NCI-H1694 (cell line): ENCODE measurements around the gene PRKX.
"Not testable (repeated sequence)": the region's sequence is repeated elsewhere in the genome, so short reads cannot be mapped to it uniquely, and the experiment has no call there.

Source experiments
- DNase-seq: peaks from one replicate; lab custom pipeline; 2025; lab: John Stamatoyannopoulos, UW

PRKX gene

GRCh38 chrX:3713225-3713936, at the start of gene PRKX:
Gene PRKX, minus strand, starts transcription at chrX:3713649. Its CDS starts 396 bp downstream, at chrX:3713253.
- no peak for DNase-seq

GRCh38 chrX:3763111-3763510, 49.7 kb upstream of the PRKX start:
- DNase-seq = no peak

DNA sequence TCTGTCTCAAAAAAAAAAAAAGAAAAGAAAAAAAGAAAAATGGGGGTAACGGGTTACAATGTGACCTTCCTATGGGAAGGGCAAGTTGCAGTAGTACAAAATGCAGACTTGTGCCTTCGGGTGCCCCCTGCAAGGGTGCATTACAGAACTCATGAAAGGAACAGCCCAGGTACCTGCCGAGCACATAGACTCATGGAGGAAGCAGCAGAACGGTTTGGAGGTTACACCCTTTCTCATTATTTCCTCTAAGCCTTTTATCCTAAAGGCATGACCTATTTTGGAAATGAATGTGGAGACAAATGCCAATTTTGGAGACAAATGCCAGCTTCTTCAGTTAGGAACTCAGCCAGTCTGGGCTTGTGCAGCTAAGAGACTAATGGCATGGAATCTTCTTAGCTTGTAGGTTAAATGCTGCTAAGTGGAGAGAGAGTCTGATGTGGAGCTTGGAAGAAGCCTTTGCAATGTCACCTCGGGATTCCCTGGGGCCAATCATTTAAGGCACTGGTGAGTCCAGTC, 44.1 kb upstream of the PRKX start:
- no peak for DNase-seq

- DNase-seq = no peak
Measured at GRCh38 chrX:3748052-3748559, 34.7 kb upstream of the PRKX start.

DNA sequence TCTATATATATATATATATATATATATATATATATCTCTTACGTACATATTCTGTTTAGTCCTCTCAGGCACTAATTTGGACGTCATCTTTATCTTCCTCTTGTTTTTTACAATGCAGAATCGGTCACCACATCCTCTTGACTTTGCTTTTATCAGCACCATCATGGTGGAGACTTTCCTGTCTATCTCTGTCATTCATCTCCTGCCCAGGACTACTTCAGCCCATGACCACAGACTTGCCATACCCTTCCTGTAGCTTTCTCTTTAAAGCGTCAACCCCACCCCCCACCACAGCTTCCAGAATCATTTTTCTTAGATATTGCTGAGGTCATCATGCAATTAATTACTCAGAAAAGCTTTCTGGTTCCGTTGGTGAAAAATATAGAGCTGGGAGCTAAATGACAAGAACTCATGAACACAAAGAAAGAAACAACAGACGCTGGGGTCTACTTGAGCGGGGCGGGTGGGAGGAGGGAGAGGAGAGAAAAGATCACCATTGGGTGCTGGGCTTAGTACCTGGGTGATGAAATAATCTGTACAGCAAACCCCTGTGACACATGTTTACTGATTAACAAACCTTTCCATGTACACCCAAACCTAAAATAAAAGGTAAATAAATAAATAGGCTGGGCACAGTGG, 30.5 kb upstream of the PRKX start:
- DNase-seq = no peak

- not testable (repeated sequence) for DNase-seq
Measured at GRCh38 chrX:3740946-3741345, 27.5 kb upstream of the PRKX start.

- DNase-seq = no peak
Measured at GRCh38 chrX:3738509-3738908, 25.1 kb upstream of the PRKX start.

DNA sequence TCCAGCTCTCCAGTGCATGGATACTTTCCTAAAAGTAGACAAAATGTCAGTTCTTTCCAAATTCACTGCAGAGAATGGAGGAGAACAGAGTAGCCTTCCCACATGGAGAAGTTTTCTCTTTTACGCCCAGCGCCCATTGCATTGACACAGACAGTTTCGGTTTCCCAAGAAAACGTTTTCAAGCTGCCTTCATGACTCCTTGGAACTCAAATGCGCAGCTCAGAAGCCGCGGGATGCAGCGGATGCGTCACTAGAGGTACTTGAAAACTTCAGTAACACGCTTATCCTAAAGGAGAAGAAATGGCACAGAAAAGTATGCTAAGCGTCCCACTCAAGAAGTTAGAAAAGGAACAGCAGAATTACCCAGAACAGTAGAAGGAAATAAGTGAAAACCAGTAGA, 23.1 kb upstream of the PRKX start:
- DNase-seq = not testable (repeated sequence)

GRCh38 chrX:3735891-3736290, 22.4 kb upstream of the PRKX start:
- DNase-seq = not testable (repeated sequence)

DNA sequence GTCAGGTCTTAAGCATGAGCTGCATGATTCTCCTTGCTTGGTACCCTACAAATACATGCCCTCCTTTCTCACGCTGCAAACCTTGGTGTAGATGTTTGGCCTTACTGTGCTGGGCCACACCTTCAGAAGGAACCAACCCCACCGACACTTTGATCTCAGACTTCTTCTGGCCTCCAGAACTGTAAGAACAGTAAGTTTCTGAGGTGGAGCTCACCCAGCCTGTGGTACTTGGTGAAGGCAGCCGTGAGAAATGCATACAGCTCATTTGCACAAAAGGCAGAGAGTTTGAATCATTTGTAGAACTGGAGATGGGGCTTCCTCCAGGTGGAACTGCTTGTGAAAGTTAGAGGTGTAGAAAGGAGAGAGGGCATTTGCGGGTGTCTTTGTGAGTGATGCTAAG, 21.0 kb upstream of the PRKX start:
- not testable (repeated sequence) for DNase-seq

- DNase-seq = no peak
Measured at GRCh38 chrX:3733043-3733430, 19.6 kb upstream of the PRKX start.

GRCh38 chrX:3732326-3733042, 19.0 kb upstream of the PRKX start:
- DNase-seq = not testable (repeated sequence)

GRCh38 chrX:3728454-3728853, 15.0 kb upstream of the PRKX start:
- DNase-seq = no peak

GRCh38 chrX:3723460-3723859, 10.0 kb upstream of the PRKX start:
- DNase-seq = not testable (repeated sequence)

GRCh38 chrX:3717742-3718420, 4.4 kb upstream of the PRKX start:
- no peak for DNase-seq

DNA sequence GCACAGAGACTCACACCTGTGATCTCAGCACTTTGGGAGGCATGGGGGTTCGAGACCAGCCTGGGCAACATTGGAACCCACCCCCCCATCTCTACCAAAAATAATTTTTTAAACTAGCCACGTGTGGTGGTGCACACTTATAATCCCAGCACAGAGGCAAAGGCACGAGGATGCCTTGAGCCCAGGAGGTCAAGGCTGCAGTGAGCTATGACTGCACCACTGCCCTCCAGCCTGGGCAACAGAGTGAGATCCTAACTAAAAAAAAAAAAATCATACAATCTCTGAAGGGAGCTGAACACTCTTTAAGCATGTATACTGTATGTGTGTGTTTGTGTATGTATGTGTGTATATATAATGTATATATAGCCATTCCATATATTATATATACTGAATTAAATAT, 2.5 kb upstream of the PRKX start:
- no peak for DNase-seq

GRCh38 chrX:3714706-3715479, 1.4 kb upstream of the PRKX start:
- DNase-seq = not testable (repeated sequence)

DNA sequence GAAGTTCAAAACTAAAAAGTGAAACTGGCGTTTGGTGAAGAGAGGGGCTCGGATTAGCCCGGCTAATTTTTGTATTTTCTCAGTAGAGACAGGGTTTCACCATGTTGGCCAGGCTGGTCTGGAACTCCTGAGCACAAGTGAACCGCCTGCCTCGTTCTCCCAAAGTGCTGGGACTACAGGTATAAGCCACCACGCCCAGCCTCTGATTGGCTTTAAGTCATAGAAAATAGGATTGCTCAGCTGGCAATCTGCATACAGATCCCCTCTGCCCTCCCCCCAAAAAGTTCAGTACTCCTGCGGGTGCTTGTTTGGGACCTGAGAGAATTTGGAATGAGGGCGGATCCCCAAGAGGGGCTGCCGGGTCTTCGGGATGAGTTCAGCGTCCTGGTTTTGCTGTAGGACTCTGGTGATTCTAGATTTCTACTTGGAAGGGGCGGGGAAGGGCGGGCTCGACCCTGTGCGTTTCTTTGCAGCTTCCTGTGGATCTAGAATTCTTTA, 537 bp upstream of the PRKX start:
- no peak for DNase-seq

DNA sequence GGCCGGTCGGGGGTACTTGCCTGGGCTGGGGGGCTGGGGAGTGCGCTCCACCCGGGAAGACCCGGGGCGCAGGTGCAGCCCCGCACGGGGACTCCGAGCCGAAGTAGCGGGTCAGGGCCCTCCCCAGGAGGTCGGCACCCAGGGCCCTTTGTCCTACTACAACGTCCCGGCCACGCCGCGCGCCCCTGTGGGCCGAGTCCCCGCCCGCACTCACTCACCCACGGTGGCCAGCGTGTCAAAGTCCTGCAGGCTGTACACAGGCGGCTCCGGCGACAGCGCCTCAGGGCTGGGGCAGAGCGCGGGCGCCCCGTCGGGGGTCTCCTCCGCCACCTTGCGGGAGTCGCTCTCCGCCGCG, 602 bp downstream of the PRKX start:
- DNase-seq = no peak

DNA sequence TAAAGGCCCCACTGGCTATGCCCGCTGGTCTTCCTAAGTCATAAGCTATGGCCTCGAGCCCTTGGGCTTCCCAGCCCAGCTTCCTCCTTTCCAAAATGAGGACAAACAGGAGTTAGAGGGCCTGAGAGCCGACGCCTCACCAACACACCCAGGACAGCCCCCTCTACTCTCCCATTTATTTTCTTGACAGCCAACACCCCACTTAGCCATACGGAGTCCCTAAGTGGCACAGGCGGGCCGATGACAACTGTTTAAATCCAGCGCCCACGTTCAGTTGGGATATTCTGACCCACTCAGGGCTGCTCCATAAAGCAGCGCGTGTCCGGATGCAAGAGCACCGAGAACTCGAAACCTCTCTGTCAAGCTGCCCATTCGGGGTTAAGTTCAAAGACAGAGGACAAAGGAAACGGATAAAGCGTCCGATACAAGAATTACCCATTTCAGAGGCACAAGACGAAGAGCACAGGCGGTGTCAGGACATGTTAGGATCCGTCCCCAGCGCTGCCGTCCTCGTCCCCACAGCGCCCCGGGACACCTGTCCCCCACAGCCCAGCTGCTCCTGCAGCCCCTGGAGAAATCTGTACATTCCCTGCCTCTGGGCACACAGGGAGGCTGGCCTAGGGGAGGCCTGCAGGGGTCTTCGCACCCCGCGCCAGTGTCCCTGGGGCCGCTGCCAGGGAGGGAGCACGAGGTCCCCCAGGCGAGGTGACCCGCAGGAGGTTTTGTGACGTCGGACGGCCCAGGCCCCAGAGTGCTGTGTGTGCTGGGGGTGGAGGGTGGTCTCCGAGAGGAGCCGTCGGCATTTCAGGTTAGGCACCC, 1.2 kb downstream of the PRKX start:
- DNase-seq = no peak
